Activated CD8-positive, alpha-beta memory T cell treated with anti-CD3 and anti-CD28 coated beads, Interleukin-2, amount 10 ng/mL, durations not matched to agents 7 days and 5 days (primary cell): ENCODE data around the gene TEP1. TPM values are rescaled to one million over a fixed set of nuclear protein-coding genes. Genes with fewer than 3 reads are reported as not detected.

ENCODE experiments used
- ATAC-seq: fragments of 150-1000 bp; cut with Tn5 transposase; one replicate; pipeline ENCODE4 v1.10.0; 2021; ENCODE audit warnings: moderate library complexity
- CTCF ChIA-PET: fragments of 350-600 bp; sonication (Branson Sonifier 250); formaldehyde crosslinking; loops from one replicate; lab custom pipeline; 2021; ENCODE audit warnings: antibody characterized with exemption; lab: Charles Lee
- DNase-seq: peaks from one replicate; pipeline ENCODE4 v3.0.0-alpha.2; 2020
- H3K27ac Mint-ChIP-seq: one replicate; pipeline ENCODE4 v1.8.0; 2021; ENCODE audit warnings: mild to moderate bottlenecking, mixed read lengths
- H3K27me3 Mint-ChIP-seq: one replicate; pipeline ENCODE4 v1.8.0; 2021; ENCODE audit warnings: mixed read lengths
- H3K36me3 Mint-ChIP-seq: one replicate; pipeline ENCODE4 v1.8.0; 2021; ENCODE audit warnings: mild to moderate bottlenecking, mixed read lengths
- H3K4me1 Mint-ChIP-seq: one replicate; pipeline ENCODE4 v1.8.0; 2021; ENCODE audit warnings: mixed read lengths
- H3K4me3 Mint-ChIP-seq: one replicate; pipeline ENCODE4 v1.8.0; 2021; ENCODE audit warnings: mild to moderate bottlenecking, moderate library complexity, mixed read lengths
- H3K9me3 Mint-ChIP-seq: one replicate; pipeline ENCODE4 v1.8.0; 2022; ENCODE audit warnings: low read depth, mixed read lengths
- total RNA-seq, 2 experiments: library from RNA; stranded (reverse); gene quantifications; one replicate each; pipeline ENCODE4 v1.2.3, GENCODE V29; 2021

The TEP1 gene
- total RNA-seq, 2 experiments from 2014 or later = 44.9 to 52.9 TPM

GRCh38 chr14:20441461-20441860 is 28.2 kb upstream of the TEP1 start:
- Mint-ChIP-seq H3K27me3 (no peaks in the 10 kb centered on the region), H3K9me3 (no peaks in the 10 kb centered on the region), H3K27ac (no peak overlapping the region), H3K4me1 (peaks cover 16% of the 10 kb centered on the region), H3K36me3 (peaks cover 6% of the 10 kb centered on the region), H3K4me3 (no peak overlapping the region)
- ATAC-seq (no peak), DNase-seq (no peak)
- CTCF ChIA-PET = interaction anchor here (0.9 to 2.3 kb wide), 2 partner anchors 14 to 26 kb away, joined by 3 to 9 read pairs; partner anchors contain the start of genes APEX1 and OSGEP

GRCh38 chr14:20440882-20441281 is 27.6 kb upstream of the TEP1 start:
- Mint-ChIP-seq H3K4me3 (peak overlapping the region; percentile 0), H3K27me3 (no peaks in the 10 kb centered on the region), H3K27ac (peak overlapping the region; percentile 12), H3K36me3 (peaks cover 6% of the 10 kb centered on the region), H3K9me3 (no peaks in the 10 kb centered on the region), H3K4me1 (peaks cover 16% of the 10 kb centered on the region)
- ATAC-seq (peak; percentile 77), DNase-seq (no peak)
- CTCF ChIA-PET = interaction anchor here (0.9 to 2.3 kb wide), 2 partner anchors 14 to 25 kb away, joined by 3 to 9 read pairs; partner anchors contain the start of genes APEX1 and OSGEP

- no peak overlapping the region for H3K4me3 Mint-ChIP-seq
These were observed 27.2 kb upstream of the TEP1 start for GRCh38 chr14:20440465-20440864.

GRCh38 chr14:20438664-20439063 is 25.4 kb upstream of the TEP1 start:
- peaks cover 6% of the 10 kb centered on the region for H3K36me3 Mint-ChIP-seq
- peaks cover 16% of the 10 kb centered on the region for H3K4me1 Mint-ChIP-seq
- no peaks in the 10 kb centered on the region for H3K9me3 Mint-ChIP-seq
- CTCF ChIA-PET = no interaction called here
- ATAC-seq (no peak), DNase-seq (no peak)
- no peak overlapping the region for H3K27ac Mint-ChIP-seq
- H3K4me3 Mint-ChIP-seq = no peak overlapping the region
- no peaks in the 10 kb centered on the region for H3K27me3 Mint-ChIP-seq

More at GRCh38 chr14:20440465-20440864, 27.2 kb upstream of the TEP1 start:
- DNase-seq (no peak), ATAC-seq (peak; percentile 16)
- CTCF ChIA-PET = interaction anchor here (2.3 kb wide), 1 partner anchor 25 kb away, joined by 9 read pairs; no protein-coding TSS in a partner anchor
- peaks cover 6% of the 10 kb centered on the region for H3K36me3 Mint-ChIP-seq
- no peaks in the 10 kb centered on the region for H3K27me3 Mint-ChIP-seq
- no peaks in the 10 kb centered on the region for H3K9me3 Mint-ChIP-seq
- H3K27ac Mint-ChIP-seq = peak overlapping the region; percentile 12
- peaks cover 16% of the 10 kb centered on the region for H3K4me1 Mint-ChIP-seq

- peaks cover 12% of the 10 kb centered on the region for H3K4me1 Mint-ChIP-seq
- no peak overlapping the region for H3K27ac Mint-ChIP-seq
- CTCF ChIA-PET = interaction anchor here (1.3 kb wide), 1 partner anchor 21 kb away, joined by 4 read pairs; no protein-coding TSS in a partner anchor
- no peaks in the 10 kb centered on the region for H3K36me3 Mint-ChIP-seq
- DNase-seq (no peak), ATAC-seq (no peak)
- no peaks in the 10 kb centered on the region for H3K9me3 Mint-ChIP-seq
- H3K4me3 Mint-ChIP-seq = no peak overlapping the region
- no peaks in the 10 kb centered on the region for H3K27me3 Mint-ChIP-seq
These were observed 23.1 kb upstream of the TEP1 start for GRCh38 chr14:20436363-20436755.

- CTCF ChIA-PET = interaction anchor here (1.3 kb wide), 1 partner anchor 20 kb away, joined by 4 read pairs; no protein-coding TSS in a partner anchor
- no peak within 1 kb of the TSS for H3K4me3 Mint-ChIP-seq
- no peaks in the 10 kb centered on the region for H3K27me3 Mint-ChIP-seq
- H3K9me3 Mint-ChIP-seq = no peaks in the 10 kb centered on the region
- no peak for ATAC-seq
- H3K36me3 Mint-ChIP-seq = no peaks in the 10 kb centered on the region
- DNase-seq = no peak
- no peak within 1 kb of the TSS for H3K27ac Mint-ChIP-seq
- H3K4me1 Mint-ChIP-seq = peaks cover 6% of the 10 kb centered on the region
These were observed 22.5 kb upstream of the TEP1 start, which contains the start of gene KLHL33 for GRCh38 chr14:20435582-20436362. TSS of gene KLHL33 (minus strand) at chr14:20436166. CDS start at chr14:20435811, 355 bp downstream.

- CTCF ChIA-PET = interaction anchor here (2.8 kb wide), 1 partner anchor 18 kb away, joined by 8 read pairs; no protein-coding TSS in a partner anchor
- Mint-ChIP-seq H3K4me1 (no peaks in the 10 kb centered on the region), H3K27me3 (no peaks in the 10 kb centered on the region), H3K27ac (no peak overlapping the region), H3K4me3 (no peak overlapping the region), H3K36me3 (no peaks in the 10 kb centered on the region), H3K9me3 (no peaks in the 10 kb centered on the region)
- ATAC-seq (no peak), DNase-seq (no peak)
These were observed 21.6 kb upstream of the TEP1 start for GRCh38 chr14:20434701-20435581.

- Mint-ChIP-seq H3K4me3 (no peak overlapping the region), H3K36me3 (peaks cover 2% of the 10 kb centered on the region), H3K27ac (peak overlapping the region; percentile 45), H3K9me3 (no peaks in the 10 kb centered on the region), H3K27me3 (no peaks in the 10 kb centered on the region), H3K4me1 (peaks cover 26% of the 10 kb centered on the region)
- DNase-seq (no peak), ATAC-seq (peak; percentile 44)
- CTCF ChIA-PET = interaction anchor here (1.6 to 3.8 kb wide), 2 partner anchors 12 to 15 kb away, joined by 4 to 25 read pairs; no protein-coding TSS in a partner anchor
These were observed 16.7 kb upstream of the TEP1 start for GRCh38 chr14:20429801-20430669.

- H3K27ac Mint-ChIP-seq = no peak overlapping the region
- H3K4me1 Mint-ChIP-seq = peaks cover 26% of the 10 kb centered on the region
- peaks cover 2% of the 10 kb centered on the region for H3K36me3 Mint-ChIP-seq
- no peaks in the 10 kb centered on the region for H3K27me3 Mint-ChIP-seq
- H3K9me3 Mint-ChIP-seq = no peaks in the 10 kb centered on the region
- no peak for ATAC-seq
- no peak for DNase-seq
- CTCF ChIA-PET = interaction anchor here (3.8 kb wide), 1 partner anchor 14 kb away, joined by 25 read pairs; no protein-coding TSS in a partner anchor
- H3K4me3 Mint-ChIP-seq = peak overlapping the region; percentile 43
These were observed 15.5 kb upstream of the TEP1 start for GRCh38 chr14:20428802-20429201.

GRCh38 chr14:20428010-20428365 is 14.7 kb upstream of the TEP1 start:
- peak; percentile 43 for ATAC-seq

GRCh38 chr14:20427231-20428009 is 14.1 kb upstream of the TEP1 start:
- Mint-ChIP-seq H3K27ac (peak overlapping the region; percentile 86), H3K4me1 (peaks cover 26% of the 10 kb centered on the region), H3K36me3 (peaks cover 2% of the 10 kb centered on the region), H3K9me3 (no peaks in the 10 kb centered on the region), H3K4me3 (peak overlapping the region; percentile 47), H3K27me3 (no peaks in the 10 kb centered on the region)
- DNase-seq (peak; percentile 51), ATAC-seq (peak; percentile 75)
- CTCF ChIA-PET = interaction anchor here (0.9 to 3.8 kb wide), 2 partner anchors 12 to 182 kb away, joined by 4 to 25 read pairs; no protein-coding TSS in a partner anchor

More at GRCh38 chr14:20428010-20428365, 14.7 kb upstream of the TEP1 start:
- peak overlapping the region; percentile 47 for H3K4me3 Mint-ChIP-seq
- no peaks in the 10 kb centered on the region for H3K27me3 Mint-ChIP-seq
- H3K9me3 Mint-ChIP-seq = no peaks in the 10 kb centered on the region
- H3K4me1 Mint-ChIP-seq = peaks cover 26% of the 10 kb centered on the region
- DNase-seq = no peak
- peak overlapping the region; percentile 86 for H3K27ac Mint-ChIP-seq
- H3K36me3 Mint-ChIP-seq = peaks cover 2% of the 10 kb centered on the region
- CTCF ChIA-PET = interaction anchor here (0.9 to 3.8 kb wide), 2 partner anchors 13 to 182 kb away, joined by 4 to 25 read pairs; no protein-coding TSS in a partner anchor
